ENCODE results near the gene GPER1. TPM values are rescaled to one million over a fixed set of nuclear protein-coding genes. Genes with fewer than 3 reads are reported as not detected.

The GPER1 gene
- total RNA-seq, 1 donor from 2014 or later, result 1.2 TPM

DNA sequence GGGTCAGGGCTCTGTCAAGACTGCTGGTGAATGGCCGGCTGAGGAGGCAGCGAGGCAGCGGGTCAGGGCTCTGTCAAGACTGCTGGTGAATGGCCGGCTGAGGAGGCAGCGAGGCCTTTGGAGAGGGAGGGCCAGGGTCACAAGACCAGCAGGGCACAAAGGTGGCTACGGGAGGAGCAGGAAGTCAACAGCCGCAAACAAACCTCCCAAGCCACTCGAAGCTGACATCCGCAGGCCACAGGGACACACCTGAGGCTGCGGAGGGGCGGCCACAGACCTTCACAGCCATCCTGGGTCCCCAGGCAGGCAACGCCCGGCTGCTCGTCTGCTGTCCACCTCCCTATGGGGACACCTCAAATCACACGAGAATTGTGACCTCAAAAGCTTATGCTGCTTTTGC, 8.9 kb upstream of the GPER1 start:
- no peak overlapping the region for H3K27ac ChIP-seq
- peaks cover 35% of the 10 kb centered on the region for H3K4me1 Mint-ChIP-seq
- TF ChIP-seq, protein P1, sequence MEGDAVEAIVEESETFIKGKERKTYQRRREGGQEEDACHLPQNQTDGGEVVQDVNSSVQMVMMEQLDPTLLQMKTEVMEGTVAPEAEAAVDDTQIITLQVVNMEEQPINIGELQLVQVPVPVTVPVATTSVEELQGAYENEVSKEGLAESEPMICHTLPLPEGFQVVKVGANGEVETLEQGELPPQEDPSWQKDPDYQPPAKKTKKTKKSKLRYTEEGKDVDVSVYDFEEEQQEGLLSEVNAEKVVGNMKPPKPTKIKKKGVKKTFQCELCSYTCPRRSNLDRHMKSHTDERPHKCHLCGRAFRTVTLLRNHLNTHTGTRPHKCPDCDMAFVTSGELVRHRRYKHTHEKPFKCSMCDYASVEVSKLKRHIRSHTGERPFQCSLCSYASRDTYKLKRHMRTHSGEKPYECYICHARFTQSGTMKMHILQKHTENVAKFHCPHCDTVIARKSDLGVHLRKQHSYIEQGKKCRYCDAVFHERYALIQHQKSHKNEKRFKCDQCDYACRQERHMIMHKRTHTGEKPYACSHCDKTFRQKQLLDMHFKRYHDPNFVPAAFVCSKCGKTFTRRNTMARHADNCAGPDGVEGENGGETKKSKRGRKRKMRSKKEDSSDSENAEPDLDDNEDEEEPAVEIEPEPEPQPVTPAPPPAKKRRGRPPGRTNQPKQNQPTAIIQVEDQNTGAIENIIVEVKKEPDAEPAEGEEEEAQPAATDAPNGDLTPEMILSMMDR (IDR thresholded peaks at IDR 0.05), result no peak
- TF ChIP-seq EZH2phosphoT487 (IDR thresholded peaks at IDR 0.05) (no peak), EZH2 (IDR thresholded peaks at IDR 0.05) (no peak)
- peaks cover 3% of the 10 kb centered on the region for H3K27me3 Mint-ChIP-seq (ENCODE audit: insufficient read depth, low read depth)
- H4K20me1 ChIP-seq (ENCODE audit: low read depth), result peaks cover 26% of the 10 kb centered on the region
- no peak overlapping the region for H3K9ac ChIP-seq
- no peaks in the 10 kb centered on the region for H3K36me3 ChIP-seq
- H3K9me3 ChIP-seq (ENCODE audit: low read depth), result no peaks in the 10 kb centered on the region
- H3K27ac Mint-ChIP-seq, result no peak overlapping the region
- H3K9me3 Mint-ChIP-seq, result no peaks in the 10 kb centered on the region
- H3K4me3 ChIP-seq, result no peak overlapping the region
- no peaks in the 10 kb centered on the region for H3F3A ChIP-seq (ENCODE audit: low read depth)
- H2AFZ ChIP-seq (replicated peaks), result no peak overlapping the region
- no peaks in the 10 kb centered on the region for H3K79me2 ChIP-seq (ENCODE audit: low read depth)
- H3K4me3 Mint-ChIP-seq, result no peak overlapping the region
- H3K36me3 Mint-ChIP-seq, result peaks cover 2% of the 10 kb centered on the region
- no peaks in the 10 kb centered on the region for H3K27me3 ChIP-seq
- no peak overlapping the region for H3K4me2 ChIP-seq
- peaks cover 7% of the 10 kb centered on the region for H3K4me1 ChIP-seq
- DNase-seq (ENCODE audit: low spot score), result no peak

DNA sequence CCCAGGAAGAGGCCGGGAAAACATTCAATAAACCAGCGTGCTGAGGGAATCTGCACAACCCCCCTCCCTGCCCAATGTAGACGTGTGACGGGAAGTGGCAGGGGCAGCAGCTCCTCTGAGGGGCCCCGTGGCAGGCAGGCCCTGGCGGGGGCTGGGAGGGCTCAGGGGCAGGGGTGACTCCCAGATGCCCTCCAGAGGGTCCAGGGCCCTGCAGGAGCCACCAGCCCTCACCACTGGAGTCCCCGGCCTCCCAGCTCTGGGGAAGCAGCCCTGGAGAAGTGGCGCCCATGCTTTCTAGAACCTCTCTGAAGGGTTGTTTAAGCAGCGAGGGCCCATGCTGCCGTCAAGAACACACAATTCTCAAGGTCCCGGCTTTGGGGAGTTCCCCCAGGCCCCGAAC, 8.4 kb upstream of the GPER1 start:
- Mint-ChIP-seq H3K27ac (no peak overlapping the region), H3K9me3 (no peaks in the 10 kb centered on the region), H3K4me1 (peaks cover 31% of the 10 kb centered on the region), H3K4me3 (no peak overlapping the region), H3K27me3 (ENCODE audit: insufficient read depth, low read depth) (peaks cover 3% of the 10 kb centered on the region), H3K36me3 (peaks cover 2% of the 10 kb centered on the region)
- no peak overlapping the region for H3K4me2 ChIP-seq
- no peak overlapping the region for H3K9ac ChIP-seq
- H3K9me3 ChIP-seq (ENCODE audit: low read depth), result no peaks in the 10 kb centered on the region
- H3K27ac ChIP-seq, result no peak overlapping the region
- no peaks in the 10 kb centered on the region for H3K36me3 ChIP-seq
- TF ChIP-seq EZH2phosphoT487 (IDR thresholded peaks at IDR 0.05) (no peak), EZH2 (IDR thresholded peaks at IDR 0.05) (no peak)
- TF ChIP-seq, protein P1 (IDR thresholded peaks at IDR 0.05), result no peak
- H3K4me1 ChIP-seq, result peaks cover 4% of the 10 kb centered on the region
- H2AFZ ChIP-seq (replicated peaks), result no peak overlapping the region
- H3K79me2 ChIP-seq (ENCODE audit: low read depth), result no peaks in the 10 kb centered on the region
- H3K4me3 ChIP-seq, result no peak overlapping the region
- no peaks in the 10 kb centered on the region for H3F3A ChIP-seq (ENCODE audit: low read depth)
- no peak for DNase-seq (ENCODE audit: low spot score)
- H3K27me3 ChIP-seq, result no peaks in the 10 kb centered on the region
- H4K20me1 ChIP-seq (ENCODE audit: low read depth), result peaks cover 25% of the 10 kb centered on the region

DNA sequence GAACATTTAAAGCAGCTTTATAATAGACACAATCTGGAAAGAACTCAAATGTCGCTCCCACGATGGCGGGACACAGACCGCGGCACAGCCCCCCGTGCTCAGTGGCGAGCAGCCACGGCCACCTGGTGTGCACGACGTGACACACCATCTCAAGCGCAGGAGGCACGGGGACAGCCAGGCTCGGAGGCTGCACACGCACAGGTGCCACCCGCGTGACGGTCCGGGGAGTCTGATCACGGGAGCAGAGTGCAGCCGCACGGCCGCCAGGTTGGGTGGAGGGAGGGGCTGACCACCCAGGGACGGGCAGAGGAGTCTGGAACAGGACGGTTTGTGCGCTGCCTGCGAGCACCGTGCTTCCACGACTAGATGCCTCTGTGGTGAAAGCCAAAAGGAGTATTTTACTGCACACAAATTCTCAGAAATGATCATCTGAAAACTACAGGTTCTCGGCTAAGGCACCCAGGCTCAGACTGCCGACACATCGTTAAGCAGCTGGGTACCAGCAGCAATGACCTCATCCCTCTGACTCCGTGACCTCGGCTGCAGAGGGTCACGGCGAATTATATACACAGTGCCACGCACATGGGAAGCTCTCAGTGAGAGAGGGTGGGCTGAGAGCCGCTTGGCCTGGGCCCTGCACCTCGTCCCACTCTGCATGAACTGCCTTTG, 7.5 kb upstream of the GPER1 start:
- DNase-seq (ENCODE audit: low spot score), result no peak
- H3K9me3 ChIP-seq (ENCODE audit: low read depth), result no peaks in the 10 kb centered on the region
- Mint-ChIP-seq H3K36me3 (peaks cover 2% of the 10 kb centered on the region), H3K4me3 (no peak overlapping the region), H3K27me3 (ENCODE audit: insufficient read depth, low read depth) (peaks cover 3% of the 10 kb centered on the region), H3K9me3 (no peaks in the 10 kb centered on the region), H3K27ac (peak overlapping the region; percentile 95), H3K4me1 (peaks cover 37% of the 10 kb centered on the region)
- peaks cover 22% of the 10 kb centered on the region for H4K20me1 ChIP-seq (ENCODE audit: low read depth)
- H3K27me3 ChIP-seq, result no peaks in the 10 kb centered on the region
- H2AFZ ChIP-seq (replicated peaks), result no peak overlapping the region
- no peaks in the 10 kb centered on the region for H3F3A ChIP-seq (ENCODE audit: low read depth)
- H3K9ac ChIP-seq, result no peak overlapping the region
- no peak overlapping the region for H3K4me3 ChIP-seq
- TF ChIP-seq EZH2phosphoT487 (IDR thresholded peaks at IDR 0.05) (no peak), EZH2 (IDR thresholded peaks at IDR 0.05) (no peak)
- TF ChIP-seq, protein P1 (IDR thresholded peaks at IDR 0.05), result no peak
- H3K36me3 ChIP-seq, result no peaks in the 10 kb centered on the region
- no peaks in the 10 kb centered on the region for H3K4me1 ChIP-seq
- no peak overlapping the region for H3K27ac ChIP-seq
- no peaks in the 10 kb centered on the region for H3K79me2 ChIP-seq (ENCODE audit: low read depth)
- no peak overlapping the region for H3K4me2 ChIP-seq
